Adrenal gland (tissue), 12 donors: Measurements from ENCODE around the gene LAMC3. TPM values are rescaled to one million over a fixed set of nuclear protein-coding genes. Genes with fewer than 3 reads are reported as not detected.

Experiments
- DNase-seq, 7 donors: peaks; one replicate each; pipeline ENCODE4 v3.0.0-alpha.2; 2019 to 2020
- H3K27ac ChIP-seq, 5 donors: fragments of 200-600 bp; sonication (generic) in 4 of 5; 1 replicate in 3 of 5; 2 replicates in 2 of 5; pipeline versions ENCODE4 v1.5.1 to v1.8.0; 2016 to 2020; ENCODE audit warnings: mild to moderate bottlenecking in 1 of 5
- H3K27me3 ChIP-seq: fragments of 200-600 bp; 2 replicates; pipeline ENCODE4 v1.8.0; 2021
- H3K36me3 ChIP-seq, 2 donors: fragments of 200-600 bp; replicated peaks in 1 of 2; 1 replicate in 1 of 2; 2 replicates in 1 of 2; pipeline versions ENCODE4 v1.5.1 to v1.8.0; 2018 to 2022
- H3K4me1 ChIP-seq, 2 donors: fragments of 200-600 bp; replicated peaks in 1 of 2; 1 replicate in 1 of 2; 2 replicates in 1 of 2; pipeline versions ENCODE4 v1.5.1 to v1.8.0; 2018 to 2021
- H3K4me3 ChIP-seq, 4 donors: fragments of 200-600 bp; sonication (generic) in 3 of 4; one replicate each; pipeline ENCODE4 v1.5.1; 2016 to 2018
- H3K9me3 ChIP-seq, 3 donors: fragments of 200-600 bp; sonication (generic) in 1 of 3; replicated peaks in 1 of 3; 1 replicate in 2 of 3; 2 replicates in 1 of 3; pipeline versions ENCODE4 v1.5.1 to v1.8.0; 2016 to 2021
- POLR2A ChIP-seq, 2 donors: fragments of 450-650 bp; IDR thresholded peaks; one replicate each; pipeline ENCODE4 v1.6.1; 2017; ENCODE audit warnings: antibody characterized with exemption in 2 of 2, mild to moderate bottlenecking in 2 of 2, moderate library complexity in 1 of 2
- WGBS, 4 donors: extraction: QIAGEN DNeasy Blood & Tissue Kit in 2 of 4; methylation state at CpG; one replicate each; pipeline versions ENCODE4 v1.1.5 to v1.1.7; 2013 to 2017; 5-methylcytosine and 5-hydroxymethylcytosine counted together
- intact Hi-C, 2 donors: fragments of 100-400 bp; cut with DNase I; formaldehyde crosslinking; loops; one replicate each; pipeline versions ENCODE4 v1.14.1 to v1.15.0; 2022 to 2023
- polyA plus RNA-seq, 3 donors: library from polyadenylated mRNA; stranded (reverse); fragments of 200-250 nt in 2 of 3; fragments of 350-450 nt in 1 of 3; fragmentation: Illumina TruSeq in 1 of 3; extraction: RNeasy Lipid Tissue Mini Kit (QIAGEN cat#74804) in 1 of 3; gene quantifications; one replicate each; pipeline ENCODE4 v1.2.3, GENCODE V29; 2013 to 2014
- total RNA-seq, 9 donors: library from RNA; depleted of rRNA in 4 of 9; stranded (reverse); fragments of >200 nt in 4 of 9; fragments of 120-200 nt in 1 of 9; fragmentation: NEBNext Ultra II Directional in 1 of 9; extraction: Animal tissue kit (Norgen Biotek cat#: 25700) in 1 of 9; gene quantifications; one replicate each; pipeline versions ENCODE4 v1.1.0 to v1.2.4, GENCODE V29; 2013 to 2023
- TF ChIP-seq, protein P1 (sequence below), 6 experiments: fragments of 450-650 bp in 4 of 6; fragments of 200-600 bp in 2 of 6; sonication (generic) in 1 of 6; IDR thresholded peaks; 1 replicate in 5 of 6; 2 replicates in 1 of 6; pipeline versions ENCODE4 v1.5.1 to v1.8.0; 2016 to 2021; ENCODE audit warnings: antibody characterized with exemption in 6 of 6, mild to moderate bottlenecking in 2 of 6, moderate library complexity in 1 of 6
- donor health status: healthy with polysubstance abuse.
- donor health status: Bipolar disorder and iron deficiency.
- donor health status: DM: yes; HTN: yes; CAD: no.
- donor health status: DM: no; HTN: no; CAD: no.
- donor health status: DM: no; HTN: no; CAD: no.
- donor health status: DM: yes; HTN: yes; CAD: no.

Gene LAMC3
- total and polyA plus RNA-seq, 12 donors = 3.3 to 125 (median 49.7) TPM

DNA sequence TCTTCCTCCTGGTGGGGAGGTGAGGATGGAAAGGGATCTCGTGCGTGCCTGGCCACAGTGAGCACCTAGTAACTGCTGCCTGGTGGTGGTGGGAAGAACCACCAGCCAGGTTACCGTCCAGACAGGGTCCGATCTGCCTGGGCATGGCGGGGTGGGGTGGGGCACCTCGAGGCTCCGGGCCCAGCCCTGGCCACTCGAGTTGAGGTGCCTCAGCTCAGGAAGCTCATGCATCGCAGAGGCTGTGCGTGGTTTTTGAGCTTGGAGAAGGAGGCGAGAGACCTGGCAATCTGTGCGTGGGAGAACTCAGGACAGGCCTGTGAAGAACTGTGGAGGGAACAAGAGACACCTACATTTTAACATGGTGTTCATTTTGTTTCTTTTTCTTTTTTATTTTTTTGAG is 38.9 kb upstream of the LAMC3 start:
- 89 to 91% (median 89%) methylated on average over 9 to 12 of the region's 12 CpGs for WGBS, 4 donors
- no peak for DNase-seq
- H3K27ac ChIP-seq = no peak overlapping the region
- H3K4me1 ChIP-seq = no peaks in the 10 kb centered on the region
- no peaks in the 10 kb centered on the region for H3K9me3 ChIP-seq
- TF ChIP-seq, protein P1, sequence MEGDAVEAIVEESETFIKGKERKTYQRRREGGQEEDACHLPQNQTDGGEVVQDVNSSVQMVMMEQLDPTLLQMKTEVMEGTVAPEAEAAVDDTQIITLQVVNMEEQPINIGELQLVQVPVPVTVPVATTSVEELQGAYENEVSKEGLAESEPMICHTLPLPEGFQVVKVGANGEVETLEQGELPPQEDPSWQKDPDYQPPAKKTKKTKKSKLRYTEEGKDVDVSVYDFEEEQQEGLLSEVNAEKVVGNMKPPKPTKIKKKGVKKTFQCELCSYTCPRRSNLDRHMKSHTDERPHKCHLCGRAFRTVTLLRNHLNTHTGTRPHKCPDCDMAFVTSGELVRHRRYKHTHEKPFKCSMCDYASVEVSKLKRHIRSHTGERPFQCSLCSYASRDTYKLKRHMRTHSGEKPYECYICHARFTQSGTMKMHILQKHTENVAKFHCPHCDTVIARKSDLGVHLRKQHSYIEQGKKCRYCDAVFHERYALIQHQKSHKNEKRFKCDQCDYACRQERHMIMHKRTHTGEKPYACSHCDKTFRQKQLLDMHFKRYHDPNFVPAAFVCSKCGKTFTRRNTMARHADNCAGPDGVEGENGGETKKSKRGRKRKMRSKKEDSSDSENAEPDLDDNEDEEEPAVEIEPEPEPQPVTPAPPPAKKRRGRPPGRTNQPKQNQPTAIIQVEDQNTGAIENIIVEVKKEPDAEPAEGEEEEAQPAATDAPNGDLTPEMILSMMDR (IDR thresholded peaks at IDR 0.05) = no peak
- no peak for TF ChIP-seq POLR2A (IDR thresholded peaks at IDR 0.05)
- no peak overlapping the region for H3K4me3 ChIP-seq
- H3K27me3 ChIP-seq = peaks cover 10% of the 10 kb centered on the region
- intact Hi-C loops = no loop called here
- H3K36me3 ChIP-seq = no peaks in the 10 kb centered on the region

DNA sequence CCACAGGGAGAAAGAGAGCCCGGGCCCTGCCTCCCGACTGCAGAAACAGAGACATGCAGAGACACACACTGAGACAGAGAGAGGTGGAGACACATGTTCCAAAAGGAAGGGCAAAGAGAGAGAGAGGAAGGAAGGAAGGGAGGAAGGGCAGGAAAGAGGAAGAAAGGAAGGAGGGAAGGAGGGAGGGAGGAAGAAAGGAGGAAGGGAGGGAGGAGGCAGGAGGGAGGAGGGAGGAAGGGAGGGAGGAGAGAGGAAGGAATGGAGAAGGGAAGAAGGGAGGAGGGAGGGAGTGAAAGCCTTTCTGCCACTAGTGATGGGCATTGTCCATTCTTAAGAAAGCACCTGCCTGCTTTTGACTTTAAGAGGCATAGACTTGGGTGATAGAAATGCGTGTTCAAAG is 38.1 kb upstream of the LAMC3 start:
- WGBS, 4 donors = 82 to 88% (median 87%) methylated on average over 3 of the region's 3 CpGs
- Histone ChIP-seq H3K36me3 (no peaks in the 10 kb centered on the region), H3K4me3 (no peak overlapping the region), H3K4me1 (no peaks in the 10 kb centered on the region), H3K27ac (no peak overlapping the region), H3K9me3 (no peaks in the 10 kb centered on the region), H3K27me3 (peaks cover 10% of the 10 kb centered on the region)
- intact Hi-C loops = no loop called here
- no peak for DNase-seq
- TF ChIP-seq, protein P1 (IDR thresholded peaks at IDR 0.05) = no peak
- no peak for TF ChIP-seq POLR2A (IDR thresholded peaks at IDR 0.05)

DNA sequence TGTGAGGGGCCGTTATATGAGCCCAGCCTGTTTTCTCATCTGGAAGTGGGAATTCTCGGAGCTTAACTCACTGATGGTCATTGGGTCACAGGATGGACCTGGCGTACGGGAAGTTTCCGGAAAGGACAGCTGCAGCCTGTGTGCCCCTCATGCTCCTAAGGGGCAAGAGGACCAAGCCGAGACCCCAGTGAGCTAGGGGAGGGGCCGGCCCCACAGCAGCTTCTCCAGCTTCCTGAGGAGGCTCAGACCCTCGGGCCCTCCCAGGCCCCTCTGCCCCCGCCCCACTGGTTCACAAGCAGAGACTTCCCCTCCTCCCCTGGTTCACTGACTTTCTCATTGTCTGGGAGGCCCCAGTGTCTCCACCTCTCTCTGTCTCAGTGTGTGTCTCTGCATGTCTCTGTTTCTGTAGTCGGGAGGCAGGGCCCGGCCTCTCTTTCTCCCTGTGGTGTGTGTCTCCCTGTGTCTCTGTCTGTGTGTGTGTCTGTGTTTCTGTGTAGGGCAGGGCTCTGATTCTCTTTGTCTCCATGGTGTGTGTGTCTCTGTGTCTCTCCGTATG is 37.6 kb upstream of the LAMC3 start:
- intact Hi-C loops = no loop called here
- H3K36me3 ChIP-seq = no peaks in the 10 kb centered on the region
- H3K27ac ChIP-seq = no peak overlapping the region
- H3K9me3 ChIP-seq = no peaks in the 10 kb centered on the region
- peaks cover 10% of the 10 kb centered on the region for H3K27me3 ChIP-seq
- H3K4me1 ChIP-seq = no peaks in the 10 kb centered on the region
- DNase-seq = no peak
- WGBS, 4 donors = 72 to 76% (median 74%) methylated on average over 10 to 12 of the region's 12 CpGs
- H3K4me3 ChIP-seq = no peak overlapping the region
- no peak for TF ChIP-seq POLR2A (IDR thresholded peaks at IDR 0.05)
- TF ChIP-seq, protein P1 (IDR thresholded peaks at IDR 0.05) = no peak

DNA sequence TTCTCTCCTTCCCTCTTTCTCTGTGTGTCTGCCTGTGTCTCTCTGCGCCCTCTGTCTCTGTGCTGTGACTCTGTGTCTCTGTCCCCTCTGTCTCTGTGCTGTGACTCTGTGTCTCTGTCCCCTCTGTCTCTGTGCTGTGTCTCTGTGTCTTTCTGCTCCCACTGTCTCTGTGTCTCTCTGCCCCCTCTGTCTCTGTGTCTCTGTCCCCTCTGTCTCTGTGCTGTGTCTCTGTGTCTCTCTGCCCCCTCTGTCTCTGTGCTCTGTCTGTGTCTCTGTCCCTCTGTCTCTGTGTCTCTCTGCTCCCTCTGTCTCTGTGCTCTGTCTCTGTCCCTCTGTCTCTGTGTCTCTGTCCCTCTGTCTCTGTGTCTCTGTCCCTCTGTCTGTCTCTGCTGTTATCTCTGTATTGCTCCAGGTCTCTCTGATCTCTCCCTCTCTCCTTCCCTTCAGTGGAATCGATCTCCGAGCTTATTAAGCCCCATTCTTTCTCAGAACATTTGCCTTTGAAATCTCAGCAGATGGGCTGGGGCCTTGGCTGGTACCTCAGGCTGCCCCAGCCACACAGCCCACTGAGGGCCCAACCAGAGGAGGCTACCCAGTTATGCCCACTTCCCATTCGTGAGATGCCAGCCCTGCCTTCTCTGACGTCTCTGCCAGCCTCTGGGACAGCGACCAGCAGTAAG is 36.6 kb upstream of the LAMC3 start:
- no peak overlapping the region for H3K27ac ChIP-seq
- H3K36me3 ChIP-seq = no peaks in the 10 kb centered on the region
- no peak for DNase-seq
- peaks cover 10% of the 10 kb centered on the region for H3K27me3 ChIP-seq
- TF ChIP-seq, protein P1 (IDR thresholded peaks at IDR 0.05) = no peak
- TF ChIP-seq POLR2A (IDR thresholded peaks at IDR 0.05) = no peak
- intact Hi-C loops = no loop called here
- WGBS, 4 donors = 63 to 84% (median 73%) methylated on average over 4 to 6 of the region's 6 CpGs
- H3K4me1 ChIP-seq = no peaks in the 10 kb centered on the region
- H3K9me3 ChIP-seq = no peaks in the 10 kb centered on the region
- no peak overlapping the region for H3K4me3 ChIP-seq
